Measurements from ENCODE around the gene CAND2.

GRCh38 chr3:12798559-12799179, 2.2 kb downstream of the CAND2 start:
- no peak for TF ChIP-seq CTCF (IDR thresholded peaks at IDR 0.05)
- TF ChIP-seq POLR2AphosphoS5 (IDR thresholded peaks at IDR 0.05) = no peak

Measured in breast epithelium (tissue), 3 donors.